Measurements from ENCODE around the gene CHST4.

DNA sequence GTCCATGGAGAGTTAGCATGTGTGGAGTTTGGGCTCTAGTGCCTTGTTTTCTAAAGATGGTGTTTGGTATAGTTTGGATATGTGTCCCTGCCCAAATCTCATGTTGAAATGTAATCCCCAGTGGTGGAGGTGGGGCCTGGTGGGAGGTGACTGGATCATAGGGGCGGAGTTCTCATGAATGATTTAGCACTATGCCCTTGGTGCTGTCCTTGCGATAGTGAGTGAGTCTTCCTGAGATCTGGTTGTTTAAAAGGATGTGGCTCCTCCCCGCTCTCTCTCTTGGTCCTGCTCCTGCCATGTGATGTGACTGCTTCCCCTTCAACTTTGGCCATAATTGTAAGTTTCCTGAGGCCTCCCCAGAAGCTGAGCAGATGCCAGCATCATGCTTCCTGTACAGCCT is 28.2 kb upstream of the CHST4 start:
- no peak for TF ChIP-seq POLR2AphosphoS5 (IDR thresholded peaks at IDR 0.05)
- no peak for TF ChIP-seq CTCF (IDR thresholded peaks at IDR 0.05)
- no peak for TF ChIP-seq EP300 (IDR thresholded peaks at IDR 0.05)
- no peak for TF ChIP-seq POLR2A (IDR thresholded peaks at IDR 0.05)

Data from gastroesophageal sphincter (tissue), 3 donors.